Testis (tissue), 2 donors: ENCODE data around the gene RCN1.

ENCODE experiments used
- CTCF ChIP-seq, 3 experiments: fragments of 450-650 bp in 2 of 3; fragments of 200-600 bp in 1 of 3; sonication (generic) in 1 of 3; IDR thresholded peaks; one replicate each; pipeline ENCODE4 v1.5.1; 2016 to 2019; ENCODE audit warnings: antibody characterized with exemption in 3 of 3, mild to moderate bottlenecking in 2 of 3, moderate library complexity in 1 of 3
- POLR2A ChIP-seq: fragments of 450-650 bp; IDR thresholded peaks from one replicate; pipeline ENCODE4 v1.6.1; 2017; ENCODE audit warnings: antibody characterized with exemption, mild to moderate bottlenecking, moderate library complexity

- no peak for TF ChIP-seq CTCF (IDR thresholded peaks at IDR 0.05)
- no peak for TF ChIP-seq POLR2A
Observed at GRCh38 chr11:32110795-32111194, 19.9 kb downstream of the RCN1 start.
